Neural progenitor cell (in vitro differentiated cells): ENCODE results near the gene TIMP2. TPM values are rescaled to one million over a fixed set of nuclear protein-coding genes. Genes with fewer than 3 reads are reported as not detected.

Experiments
- DNase-seq: peaks from one replicate; pipeline ENCODE4 v3.0.0-alpha.2; 2016; ENCODE audit warnings: low spot score
- H2AFZ ChIP-seq: fragments of 200-600 bp; sonication (generic); replicated peaks from 2 replicates; pipeline ENCODE4 v1.6.1; 2016; ENCODE audit warnings: antibody characterized with exemption
- H3F3A ChIP-seq: fragments of 200-600 bp; sonication (generic); 2 replicates; pipeline ENCODE4 v1.6.1; 2016; ENCODE audit warnings: antibody characterized with exemption, low read depth
- H3K27ac ChIP-seq: fragments of 200-600 bp; sonication (generic); 2 replicates; pipeline ENCODE4 v1.5.1; 2016; ENCODE audit warnings: mild to moderate bottlenecking
- H3K27me3 ChIP-seq: fragments of 200-600 bp; sonication (generic); 2 replicates; pipeline ENCODE4 v1.6.1; 2016; ENCODE audit warnings: mild to moderate bottlenecking, moderate library complexity
- H3K36me3 ChIP-seq: fragments of 200-600 bp; sonication (generic); 2 replicates; pipeline ENCODE4 v1.5.1; 2016
- H3K4me1 ChIP-seq: fragments of 200-600 bp; sonication (generic); 2 replicates; pipeline ENCODE4 v1.6.1; 2016; ENCODE audit warnings: mixed run types
- H3K4me2 ChIP-seq: fragments of 200-600 bp; sonication (generic); 2 replicates; pipeline ENCODE4 v1.6.1; 2016
- H3K4me3 ChIP-seq: fragments of 200-600 bp; sonication (generic); 2 replicates; pipeline ENCODE4 v1.5.1; 2016
- H3K79me2 ChIP-seq: fragments of 200-600 bp; sonication (generic); 2 replicates; pipeline ENCODE4 v1.6.1; 2016; ENCODE audit warnings: low read depth
- H3K9ac ChIP-seq: fragments of 200-600 bp; sonication (generic); 2 replicates; pipeline ENCODE4 v1.6.1; 2016
- H3K9me3 ChIP-seq: fragments of 200-600 bp; sonication (generic); 2 replicates; pipeline ENCODE4 v1.5.1; 2016; ENCODE audit warnings: low read depth
- H4K20me1 ChIP-seq: fragments of 200-600 bp; sonication (generic); 2 replicates; pipeline ENCODE4 v1.6.1; 2016; ENCODE audit warnings: low read depth
- H3K27ac Mint-ChIP-seq: 3 replicates; pipeline ENCODE4 v1.8.0; 2021; ENCODE audit warnings: mixed read lengths
- H3K27me3 Mint-ChIP-seq: 2 replicates; pipeline ENCODE4 v1.8.0; 2022; ENCODE audit warnings: low read depth, mild to moderate bottlenecking, inconsistent platforms, moderate library complexity, mixed read lengths; ENCODE audit not compliant: insufficient read depth
- H3K36me3 Mint-ChIP-seq: 3 replicates; pipeline ENCODE4 v1.8.0; 2021; ENCODE audit warnings: mixed read lengths
- H3K4me1 Mint-ChIP-seq: 3 replicates; pipeline ENCODE4 v1.8.0; 2021; ENCODE audit warnings: mixed read lengths
- H3K4me3 Mint-ChIP-seq: 3 replicates; pipeline ENCODE4 v1.8.0; 2021; ENCODE audit warnings: mild to moderate bottlenecking, moderate library complexity, mixed read lengths
- H3K9me3 Mint-ChIP-seq: 3 replicates; pipeline ENCODE4 v1.8.0; 2020; ENCODE audit warnings: mixed read lengths
- EZH2 ChIP-seq: fragments of 200-600 bp; sonication (generic); IDR thresholded peaks from 2 replicates; pipeline ENCODE4 v1.6.1; 2017; ENCODE audit warnings: antibody characterized with exemption, mild to moderate bottlenecking, moderate library complexity
- EZH2phosphoT487 ChIP-seq: fragments of 200-600 bp; sonication (generic); IDR thresholded peaks from 2 replicates; pipeline ENCODE4 v1.6.1; 2017; ENCODE audit warnings: antibody characterized with exemption
- total RNA-seq: library from RNA; depleted of rRNA; stranded (reverse); fragments of >200 nt; gene quantifications from 2 replicates; pipeline ENCODE4 v1.2.3, GENCODE V29; 2015; ENCODE audit warnings: low replicate concordance
- TF ChIP-seq, protein P1 (sequence below): fragments of 200-600 bp; sonication (generic); IDR thresholded peaks from 2 replicates; pipeline ENCODE4 v1.5.1; 2017; ENCODE audit warnings: antibody characterized with exemption, mild to moderate bottlenecking

TIMP2 gene
- total RNA-seq, 1 donor from 2014 or later = 19.8 TPM

DNA sequence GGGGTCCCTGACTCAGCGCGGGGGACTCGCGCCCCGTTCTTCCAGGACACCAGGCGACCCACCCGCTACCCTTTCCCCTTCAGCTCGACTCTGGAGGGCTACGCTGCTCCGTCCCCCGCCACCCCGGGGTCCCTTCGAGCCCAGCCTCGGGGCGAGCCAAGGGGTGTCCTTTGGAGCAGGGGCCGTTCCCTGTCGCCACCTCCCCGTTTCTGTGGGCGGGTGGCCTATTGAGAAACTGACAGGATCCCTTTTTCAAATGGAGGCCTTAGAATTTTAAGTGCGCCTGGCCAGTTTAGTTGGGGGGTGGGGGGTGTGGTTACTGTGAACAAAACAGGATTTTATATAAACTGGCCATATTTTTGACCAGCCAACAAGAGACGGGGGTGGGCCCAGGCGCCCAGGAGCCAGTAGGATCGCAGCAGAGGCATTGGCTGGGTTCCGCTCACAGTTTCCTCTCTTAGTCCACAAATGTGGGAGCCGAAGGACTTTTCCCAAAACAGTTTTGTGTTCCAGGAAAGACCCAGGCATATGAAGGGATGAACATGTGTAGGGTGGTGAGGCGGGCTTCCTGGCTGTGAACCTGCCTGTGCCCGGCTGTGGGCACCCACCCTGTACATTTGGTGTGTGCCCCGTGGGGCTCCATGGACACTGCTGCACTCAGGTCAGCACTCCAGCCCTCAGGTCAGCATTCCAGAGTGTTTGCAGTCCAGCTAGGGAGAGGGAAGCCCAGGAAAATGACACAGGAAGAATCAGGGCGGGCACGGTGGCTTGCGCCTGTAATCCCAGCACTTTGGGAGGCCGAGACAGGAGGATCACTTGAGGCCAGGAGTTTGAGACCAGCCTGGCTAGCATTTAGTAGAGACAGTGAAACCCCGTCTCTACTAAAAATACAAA is 722 bp upstream of the TIMP2 start:
- H3F3A ChIP-seq = peaks cover 4% of the 10 kb centered on the region
- peaks cover 39% of the 10 kb centered on the region for H3K79me2 ChIP-seq
- TF ChIP-seq EZH2phosphoT487 (no peak), EZH2 (no peak)
- TF ChIP-seq, protein P1, sequence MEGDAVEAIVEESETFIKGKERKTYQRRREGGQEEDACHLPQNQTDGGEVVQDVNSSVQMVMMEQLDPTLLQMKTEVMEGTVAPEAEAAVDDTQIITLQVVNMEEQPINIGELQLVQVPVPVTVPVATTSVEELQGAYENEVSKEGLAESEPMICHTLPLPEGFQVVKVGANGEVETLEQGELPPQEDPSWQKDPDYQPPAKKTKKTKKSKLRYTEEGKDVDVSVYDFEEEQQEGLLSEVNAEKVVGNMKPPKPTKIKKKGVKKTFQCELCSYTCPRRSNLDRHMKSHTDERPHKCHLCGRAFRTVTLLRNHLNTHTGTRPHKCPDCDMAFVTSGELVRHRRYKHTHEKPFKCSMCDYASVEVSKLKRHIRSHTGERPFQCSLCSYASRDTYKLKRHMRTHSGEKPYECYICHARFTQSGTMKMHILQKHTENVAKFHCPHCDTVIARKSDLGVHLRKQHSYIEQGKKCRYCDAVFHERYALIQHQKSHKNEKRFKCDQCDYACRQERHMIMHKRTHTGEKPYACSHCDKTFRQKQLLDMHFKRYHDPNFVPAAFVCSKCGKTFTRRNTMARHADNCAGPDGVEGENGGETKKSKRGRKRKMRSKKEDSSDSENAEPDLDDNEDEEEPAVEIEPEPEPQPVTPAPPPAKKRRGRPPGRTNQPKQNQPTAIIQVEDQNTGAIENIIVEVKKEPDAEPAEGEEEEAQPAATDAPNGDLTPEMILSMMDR = no peak
- no peaks in the 10 kb centered on the region for H3K27me3 ChIP-seq
- Mint-ChIP-seq H3K27me3 (peaks cover 3% of the 10 kb centered on the region), H3K4me3 (peak overlapping the region; percentile 81), H3K4me1 (peaks cover 36% of the 10 kb centered on the region), H3K36me3 (no peaks in the 10 kb centered on the region), H3K9me3 (no peaks in the 10 kb centered on the region), H3K27ac (no peak overlapping the region)
- peak overlapping the region; percentile 80 for H3K4me2 ChIP-seq
- H3K9ac ChIP-seq = no peak overlapping the region
- no peak overlapping the region for H3K27ac ChIP-seq
- peaks cover 22% of the 10 kb centered on the region for H3K4me1 ChIP-seq
- peak overlapping the region; percentile 91 for H3K4me3 ChIP-seq
- no peaks in the 10 kb centered on the region for H3K9me3 ChIP-seq
- no peaks in the 10 kb centered on the region for H3K36me3 ChIP-seq
- H4K20me1 ChIP-seq = peaks cover 33% of the 10 kb centered on the region
- H2AFZ ChIP-seq = peak overlapping the region; percentile 67
- DNase-seq = peak; percentile 45

DNA sequence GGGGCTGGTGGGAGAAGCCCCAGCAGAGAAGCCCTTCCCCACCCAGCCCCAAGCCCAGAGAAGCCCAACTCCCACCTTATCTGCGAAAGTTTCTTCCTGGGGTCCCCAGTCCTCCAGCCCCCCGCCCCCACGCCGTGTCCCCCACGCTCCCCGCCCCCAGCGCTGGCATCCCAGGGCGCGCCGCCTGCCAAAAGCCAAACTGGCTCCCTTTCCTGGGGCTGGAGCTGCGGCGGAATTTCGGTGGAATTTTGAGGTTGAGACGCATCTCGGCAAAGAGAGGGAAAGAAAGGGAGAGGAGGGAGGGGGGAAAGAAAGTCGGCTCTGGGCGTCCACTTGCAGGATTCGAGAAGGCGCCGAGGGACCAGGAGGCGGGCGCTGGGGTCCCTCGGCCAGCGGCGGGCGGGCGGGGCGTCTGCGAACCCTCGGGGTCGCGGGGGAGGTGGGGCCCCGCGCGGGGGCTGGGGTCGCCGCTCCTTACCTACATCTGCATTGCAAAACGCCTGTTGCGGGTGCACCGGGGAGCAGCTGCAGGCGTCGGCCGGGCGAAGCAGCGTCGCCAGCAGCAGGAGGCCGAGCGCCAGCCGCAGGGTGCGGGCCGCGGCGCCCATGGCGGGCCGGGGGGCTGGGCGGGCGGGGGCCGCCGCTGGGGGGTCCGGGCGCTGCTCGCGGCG is 571 bp downstream of the TIMP2 start:
- H3K36me3 Mint-ChIP-seq = no peaks in the 10 kb centered on the region
- Histone ChIP-seq H3K36me3 (no peaks in the 10 kb centered on the region), H3K4me3 (peak overlapping the region; percentile 91), H3K27ac (no peak overlapping the region), H3K79me2 (peaks cover 49% of the 10 kb centered on the region), H4K20me1 (peaks cover 44% of the 10 kb centered on the region), H3K4me2 (peak overlapping the region; percentile 100), H2AFZ (no peak overlapping the region), H3K27me3 (no peaks in the 10 kb centered on the region), H3K9me3 (no peaks in the 10 kb centered on the region), H3K4me1 (peaks cover 25% of the 10 kb centered on the region), H3F3A (peaks cover 4% of the 10 kb centered on the region), H3K9ac (peak overlapping the region; percentile 42)
- H3K27me3 Mint-ChIP-seq = peaks cover 2% of the 10 kb centered on the region
- peak overlapping the region; percentile 87 for H3K4me3 Mint-ChIP-seq
- H3K9me3 Mint-ChIP-seq = no peaks in the 10 kb centered on the region
- no peak overlapping the region for H3K27ac Mint-ChIP-seq
- peaks cover 45% of the 10 kb centered on the region for H3K4me1 Mint-ChIP-seq
- TF ChIP-seq EZH2 = no peak
- TF ChIP-seq EZH2phosphoT487 = no peak
- TF ChIP-seq, protein P1 = no peak
- DNase-seq = peak; percentile 79

DNA sequence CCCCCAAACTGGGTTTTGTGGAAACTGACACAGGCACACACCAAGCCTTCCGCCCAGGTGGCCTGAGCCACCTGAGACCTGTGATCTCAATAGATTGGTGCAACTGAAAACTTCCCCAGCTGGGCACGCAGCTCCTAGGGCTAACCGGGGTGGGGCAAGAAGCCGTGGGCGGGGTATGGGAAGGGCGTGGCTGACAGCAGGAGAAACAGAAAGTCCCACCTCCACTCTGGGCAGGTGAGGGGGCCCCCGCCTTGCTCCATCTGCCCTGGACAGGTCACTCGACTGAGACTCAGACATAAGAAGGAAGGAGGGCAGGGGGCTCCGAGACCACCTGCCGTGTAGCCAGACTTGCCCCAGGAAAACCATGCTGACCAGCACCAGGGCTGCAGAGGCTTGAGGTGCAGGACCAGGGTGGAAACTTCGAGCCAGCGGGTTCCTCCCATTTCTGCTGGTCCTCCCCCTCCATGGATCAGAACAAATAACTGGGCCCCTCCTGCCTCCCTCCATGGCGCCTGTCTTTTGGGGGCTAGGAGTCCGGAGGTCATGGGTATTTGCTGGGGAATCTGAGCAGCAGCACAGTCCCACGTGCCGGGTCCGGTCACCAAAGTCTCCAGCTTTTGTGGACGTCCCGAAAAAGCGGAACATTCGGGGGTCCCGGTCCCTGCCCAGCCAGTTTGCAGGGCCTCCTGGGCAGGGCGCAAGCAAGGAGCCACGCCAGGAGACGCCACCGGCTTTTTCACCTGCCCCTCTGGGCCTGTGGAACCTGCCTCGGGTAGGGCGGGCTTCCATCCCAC is 1.3 kb downstream of the TIMP2 start:
- H3K79me2 ChIP-seq = peaks cover 54% of the 10 kb centered on the region
- TF ChIP-seq, protein P1 = no peak
- no peak for TF ChIP-seq EZH2
- TF ChIP-seq EZH2phosphoT487 = no peak
- no peaks in the 10 kb centered on the region for H3K36me3 Mint-ChIP-seq
- no peaks in the 10 kb centered on the region for H3K9me3 ChIP-seq
- H3K4me3 Mint-ChIP-seq = peak overlapping the region; percentile 87
- peak overlapping the region; percentile 85 for H3K27ac Mint-ChIP-seq
- H3K27me3 ChIP-seq = no peaks in the 10 kb centered on the region
- H3K36me3 ChIP-seq = no peaks in the 10 kb centered on the region
- H3K27ac ChIP-seq = no peak overlapping the region
- peak overlapping the region; percentile 42 for H3K9ac ChIP-seq
- peaks cover 4% of the 10 kb centered on the region for H3F3A ChIP-seq
- no peak overlapping the region for H2AFZ ChIP-seq
- peak overlapping the region; percentile 100 for H3K4me2 ChIP-seq
- H3K9me3 Mint-ChIP-seq = no peaks in the 10 kb centered on the region
- peaks cover 50% of the 10 kb centered on the region for H4K20me1 ChIP-seq
- peak overlapping the region; percentile 91 for H3K4me3 ChIP-seq
- peak; percentile 40 for DNase-seq
- peaks cover 45% of the 10 kb centered on the region for H3K4me1 Mint-ChIP-seq
- peaks cover 25% of the 10 kb centered on the region for H3K4me1 ChIP-seq
- peaks cover 2% of the 10 kb centered on the region for H3K27me3 Mint-ChIP-seq
